CD4-positive, alpha-beta memory T cell (primary cell): ENCODE data around the gene DYNC1I1. TPM values are rescaled to one million over a fixed set of nuclear protein-coding genes. Genes with fewer than 3 reads are reported as not detected.

ENCODE experiments used
- CTCF ChIA-PET: fragments of 350-600 bp; sonication (Branson Sonifier 250); formaldehyde crosslinking; loops from one replicate; lab custom pipeline; 2021; ENCODE audit warnings: inconsistent platforms; ENCODE audit not compliant: partially characterized antibody; lab: Charles Lee
- POLR2A ChIA-PET: fragments of 350-600 bp; sonication (Branson Sonifier 250); formaldehyde crosslinking; loops from one replicate; lab custom pipeline; 2021; ENCODE audit not compliant: partially characterized antibody; lab: Charles Lee
- DNase-seq, 5 donors: peaks; one replicate each; pipeline versions ENCODE4 v3.0.0 to v3.0.0-alpha.2; 2020 to 2022; ENCODE audit warnings: mixed read lengths in 1 of 5
- H3K27ac ChIP-seq: one replicate; pipeline ENCODE4 v1.7.0; 2013; ENCODE audit warnings: low read depth, low read length
- H3K27me3 ChIP-seq: 2 replicates; pipeline ENCODE4 v1.7.0; 2013; ENCODE audit warnings: mild to moderate bottlenecking, low read length, moderate library complexity; ENCODE audit not compliant: insufficient read depth
- H3K36me3 ChIP-seq: 2 replicates; pipeline ENCODE4 v1.7.0; 2013; ENCODE audit warnings: mild to moderate bottlenecking, low read length, moderate library complexity; ENCODE audit not compliant: insufficient read depth
- H3K4me1 ChIP-seq: 2 replicates; pipeline ENCODE4 v1.7.0; 2013; ENCODE audit warnings: mild to moderate bottlenecking, low read length, moderate library complexity; ENCODE audit not compliant: insufficient read depth
- H3K4me3 ChIP-seq, 2 donors: one replicate each; pipeline ENCODE4 v1.7.0; 2013; ENCODE audit warnings: low read length in 2 of 2, mild to moderate bottlenecking in 1 of 2
- H3K9me3 ChIP-seq, 2 donors: one replicate each; pipeline ENCODE4 v1.7.0; 2013; ENCODE audit warnings: low read length in 2 of 2, control low read depth in 1 of 2; ENCODE audit not compliant: control insufficient read depth in 1 of 2
- H3K27ac Mint-ChIP-seq, 7 donors: one replicate each; pipeline ENCODE4 v1.8.0; 2020 to 2021; ENCODE audit warnings: mixed read lengths in 7 of 7, mild to moderate bottlenecking in 6 of 7, inconsistent platforms in 3 of 7, moderate library complexity in 3 of 7
- H3K27me3 Mint-ChIP-seq, 2 donors: one replicate each; pipeline ENCODE4 v1.8.0; 2020 to 2021; ENCODE audit warnings: mixed read lengths in 2 of 2
- H3K36me3 Mint-ChIP-seq, 2 donors: one replicate each; pipeline ENCODE4 v1.8.0; 2020 to 2021; ENCODE audit warnings: mixed read lengths in 2 of 2, inconsistent platforms in 1 of 2, mild to moderate bottlenecking in 1 of 2
- H3K4me1 Mint-ChIP-seq, 4 donors: one replicate each; pipeline ENCODE4 v1.8.0; 2020 to 2021; ENCODE audit warnings: mixed read lengths in 4 of 4, mild to moderate bottlenecking in 1 of 4
- H3K4me3 Mint-ChIP-seq, 8 donors: one replicate each; pipeline ENCODE4 v1.8.0; 2020 to 2021; ENCODE audit warnings: mixed read lengths in 8 of 8, mild to moderate bottlenecking in 7 of 8, moderate library complexity in 6 of 8, inconsistent platforms in 3 of 8
- H3K9me3 Mint-ChIP-seq, 8 donors: one replicate each; pipeline ENCODE4 v1.8.0; 2020 to 2021; ENCODE audit warnings: mixed read lengths in 8 of 8, mild to moderate bottlenecking in 5 of 8, inconsistent platforms in 3 of 8, moderate library complexity in 1 of 8
- intact Hi-C: fragments of 100-400 bp; cut with micrococcal nuclease; formaldehyde crosslinking; loops from one replicate; pipeline ENCODE4 v1.15.1; 2023
- polyA plus RNA-seq, 2 donors: library from polyadenylated mRNA; unstranded; fragments of 300-500 nt; fragmentation: Illumina TruSeq; gene quantifications; one replicate each; pipeline ENCODE4 v1.2.3, GENCODE V29; 2021
- total RNA-seq, 2 experiments: library from RNA; stranded (reverse); gene quantifications; one replicate each; pipeline ENCODE4 v1.2.3, GENCODE V29; 2021

DYNC1I1 gene
- total and polyA plus RNA-seq, 4 experiments from 2014 or later, result 0.33 TPM; not detected in 3

- no peak overlapping the region for H3K27ac Mint-ChIP-seq
- no peaks in the 10 kb centered on the region for H3K36me3 Mint-ChIP-seq
- POLR2A ChIA-PET, result no interaction called here
- Histone ChIP-seq H3K4me1 (no peaks in the 10 kb centered on the region), H3K4me3 (no peak overlapping the region), H3K27ac (no peak overlapping the region), H3K9me3 (no peaks in the 10 kb centered on the region), H3K27me3 (no peaks in the 10 kb centered on the region), H3K36me3 (no peaks in the 10 kb centered on the region)
- no peaks in the 10 kb centered on the region for H3K27me3 Mint-ChIP-seq
- H3K9me3 Mint-ChIP-seq, result no peaks in the 10 kb centered on the region
- CTCF ChIA-PET, result no interaction called here
- H3K4me3 Mint-ChIP-seq, result no peak overlapping the region
- intact Hi-C loops, result loop anchor here (2.0 kb wide), 1 partner anchor 133 kb away; no protein-coding TSS in a partner anchor
- DNase-seq, result no peak
- H3K4me1 Mint-ChIP-seq, result no peaks in the 10 kb centered on the region
Observed at GRCh38 chr7:95997632-95998031, 225.3 kb downstream of the DYNC1I1 start.

- ChIA-PET POLR2A (no interaction called here), CTCF (no interaction called here)
- no peak overlapping the region for H3K4me3 ChIP-seq
- H3K4me1 ChIP-seq, result no peaks in the 10 kb centered on the region
- H3K9me3 ChIP-seq, result no peaks in the 10 kb centered on the region
- H3K36me3 ChIP-seq, result no peaks in the 10 kb centered on the region
- H3K27ac Mint-ChIP-seq, result no peak overlapping the region
- DNase-seq, result no peak
- no peak overlapping the region for H3K27ac ChIP-seq
- no peaks in the 10 kb centered on the region for H3K27me3 ChIP-seq
- peaks cover 0 to 1% of the 10 kb centered on the region in 2 donors for H3K27me3 Mint-ChIP-seq
- no peaks in the 10 kb centered on the region for H3K36me3 Mint-ChIP-seq
- intact Hi-C loops, result no loop called here
- no peak overlapping the region for H3K4me3 Mint-ChIP-seq
- no peaks in the 10 kb centered on the region for H3K9me3 Mint-ChIP-seq
- H3K4me1 Mint-ChIP-seq, result no peaks in the 10 kb centered on the region
Observed at GRCh38 chr7:95999481-95999880, 227.1 kb downstream of the DYNC1I1 start.

DNA sequence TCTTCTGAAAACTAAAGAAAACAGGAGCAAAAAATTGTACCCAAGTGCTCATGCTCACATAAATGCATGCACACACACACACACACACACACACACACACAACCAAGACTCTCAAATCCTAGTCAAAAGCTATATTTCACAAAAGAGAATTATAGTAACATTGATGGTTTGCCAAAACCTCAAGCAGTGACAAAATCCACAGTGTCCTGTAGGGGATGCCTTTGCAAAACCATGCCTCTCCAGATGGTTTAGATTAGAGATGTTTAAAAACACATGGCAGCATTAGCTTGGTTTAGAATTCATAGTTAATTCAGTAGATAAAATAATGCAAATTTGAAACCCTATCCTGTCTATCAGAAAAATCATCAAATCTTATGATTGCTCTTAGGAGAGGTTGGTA, 232.2 kb downstream of the DYNC1I1 start:
- no peak overlapping the region for H3K27ac Mint-ChIP-seq
- no peaks in the 10 kb centered on the region for H3K9me3 Mint-ChIP-seq
- peaks cover 0 to 11% of the 10 kb centered on the region in 2 donors for H3K27me3 Mint-ChIP-seq
- Histone ChIP-seq H3K4me3 (no peak overlapping the region), H3K36me3 (no peaks in the 10 kb centered on the region), H3K4me1 (no peaks in the 10 kb centered on the region), H3K27me3 (no peaks in the 10 kb centered on the region), H3K27ac (no peak overlapping the region), H3K9me3 (no peaks in the 10 kb centered on the region)
- H3K4me3 Mint-ChIP-seq, result no peak overlapping the region
- H3K4me1 Mint-ChIP-seq, result no peaks in the 10 kb centered on the region
- ChIA-PET CTCF (interaction anchor here (0.7 kb wide), 1 partner anchor 19 kb away, joined by 3 read pairs; no protein-coding TSS in a partner anchor), POLR2A (no interaction called here)
- H3K36me3 Mint-ChIP-seq, result no peaks in the 10 kb centered on the region
- no peak for DNase-seq
- intact Hi-C loops, result no loop called here

GRCh38 chr7:96005271-96005670, 232.9 kb downstream of the DYNC1I1 start:
- ChIA-PET CTCF (interaction anchor here (0.7 kb wide), 1 partner anchor 18 kb away, joined by 3 read pairs; no protein-coding TSS in a partner anchor), POLR2A (no interaction called here)
- Mint-ChIP-seq H3K4me3 (no peak overlapping the region), H3K9me3 (no peaks in the 10 kb centered on the region), H3K4me1 (no peaks in the 10 kb centered on the region), H3K27me3 (peaks cover 0 to 11% of the 10 kb centered on the region in 2 donors), H3K27ac (no peak overlapping the region), H3K36me3 (no peaks in the 10 kb centered on the region)
- Histone ChIP-seq H3K4me1 (no peaks in the 10 kb centered on the region), H3K4me3 (no peak overlapping the region), H3K27me3 (no peaks in the 10 kb centered on the region), H3K9me3 (no peaks in the 10 kb centered on the region), H3K27ac (no peak overlapping the region), H3K36me3 (no peaks in the 10 kb centered on the region)
- no peak for DNase-seq
- intact Hi-C loops, result no loop called here

- intact Hi-C loops, result no loop called here
- no peak overlapping the region for H3K27ac ChIP-seq
- H3K4me1 ChIP-seq, result no peaks in the 10 kb centered on the region
- H3K36me3 Mint-ChIP-seq, result no peaks in the 10 kb centered on the region
- H3K27me3 ChIP-seq, result no peaks in the 10 kb centered on the region
- H3K4me3 Mint-ChIP-seq, result no peak overlapping the region
- H3K4me1 Mint-ChIP-seq, result no peaks in the 10 kb centered on the region
- no peak overlapping the region for H3K4me3 ChIP-seq
- H3K9me3 ChIP-seq, result no peaks in the 10 kb centered on the region
- ChIA-PET POLR2A (no interaction called here), CTCF (no interaction called here)
- no peak overlapping the region for H3K27ac Mint-ChIP-seq
- peaks cover 8 to 14% of the 10 kb centered on the region in 2 donors for H3K27me3 Mint-ChIP-seq
- H3K36me3 ChIP-seq, result no peaks in the 10 kb centered on the region
- no peak for DNase-seq
- H3K9me3 Mint-ChIP-seq, result peaks cover 0 to 3% (median 0%) of the 10 kb centered on the region in 8 donors
Observed at GRCh38 chr7:96009148-96009547, 236.8 kb downstream of the DYNC1I1 start.

DNA sequence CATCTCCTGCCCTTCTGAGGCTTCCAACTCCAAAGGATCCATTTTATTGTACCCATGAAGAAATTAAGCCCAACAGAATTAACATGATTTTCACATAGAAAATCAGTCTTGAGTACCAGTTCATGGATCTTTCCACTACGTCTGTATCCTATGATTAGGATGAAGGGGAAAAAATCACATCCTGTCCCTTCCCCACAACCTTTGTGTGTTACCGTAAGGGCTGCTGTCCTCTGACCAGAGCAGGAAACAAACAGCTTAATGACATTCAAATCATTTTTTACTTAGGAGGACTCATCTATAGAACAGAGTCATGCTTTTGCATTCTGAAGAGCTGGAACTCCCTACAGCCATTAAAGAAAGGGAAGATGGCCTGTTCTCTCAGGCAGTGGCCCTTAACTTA, 241.5 kb downstream of the DYNC1I1 start:
- H3K4me3 ChIP-seq, result no peak overlapping the region
- Mint-ChIP-seq H3K27ac (no peak overlapping the region), H3K4me3 (no peak overlapping the region), H3K36me3 (no peaks in the 10 kb centered on the region), H3K27me3 (peaks cover 7 to 11% of the 10 kb centered on the region in 2 donors), H3K9me3 (peaks cover 0 to 3% (median 0%) of the 10 kb centered on the region in 8 donors), H3K4me1 (no peaks in the 10 kb centered on the region)
- DNase-seq, result no peak
- POLR2A ChIA-PET, result no interaction called here
- no peak overlapping the region for H3K27ac ChIP-seq
- H3K4me1 ChIP-seq, result no peaks in the 10 kb centered on the region
- no peaks in the 10 kb centered on the region for H3K27me3 ChIP-seq
- CTCF ChIA-PET, result no interaction called here
- no peaks in the 10 kb centered on the region for H3K9me3 ChIP-seq
- intact Hi-C loops, result no loop called here
- H3K36me3 ChIP-seq, result no peaks in the 10 kb centered on the region

DNA sequence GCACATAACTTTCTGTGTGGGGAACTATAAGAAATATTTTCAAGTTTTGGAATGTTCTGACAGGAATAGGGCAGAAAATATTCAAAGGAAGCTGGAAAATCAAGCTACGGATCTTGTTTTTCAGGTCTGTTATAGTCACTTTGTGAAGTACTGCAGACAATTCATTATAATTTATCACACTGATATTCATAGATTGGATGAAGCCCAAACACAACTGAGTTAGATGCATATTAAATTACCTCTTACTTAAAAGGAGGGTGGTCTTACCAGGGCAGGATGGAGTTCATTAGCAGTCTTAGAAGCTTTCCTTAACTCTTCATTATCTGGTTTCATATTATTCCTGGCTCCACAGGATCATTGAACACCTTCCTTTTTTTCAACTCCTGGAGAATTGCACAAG, 242.3 kb downstream of the DYNC1I1 start:
- DNase-seq, result no peak
- H3K4me3 Mint-ChIP-seq, result no peak overlapping the region
- ChIA-PET POLR2A (no interaction called here), CTCF (no interaction called here)
- peaks cover 7 to 11% of the 10 kb centered on the region in 2 donors for H3K27me3 Mint-ChIP-seq
- intact Hi-C loops, result no loop called here
- Histone ChIP-seq H3K4me3 (no peak overlapping the region), H3K4me1 (no peaks in the 10 kb centered on the region), H3K27me3 (no peaks in the 10 kb centered on the region), H3K36me3 (no peaks in the 10 kb centered on the region), H3K9me3 (no peaks in the 10 kb centered on the region), H3K27ac (no peak overlapping the region)
- H3K27ac Mint-ChIP-seq, result no peak overlapping the region
- H3K9me3 Mint-ChIP-seq, result peaks cover 0 to 3% (median 0%) of the 10 kb centered on the region in 8 donors
- H3K36me3 Mint-ChIP-seq, result no peaks in the 10 kb centered on the region
- H3K4me1 Mint-ChIP-seq, result no peaks in the 10 kb centered on the region
